ENCODE measurements around the gene DAB2IP.
"Not testable (repeated sequence)": the region's sequence is repeated elsewhere in the genome, so short reads cannot be mapped to it uniquely, and the experiment has no call there.

DAB2IP gene

DNA sequence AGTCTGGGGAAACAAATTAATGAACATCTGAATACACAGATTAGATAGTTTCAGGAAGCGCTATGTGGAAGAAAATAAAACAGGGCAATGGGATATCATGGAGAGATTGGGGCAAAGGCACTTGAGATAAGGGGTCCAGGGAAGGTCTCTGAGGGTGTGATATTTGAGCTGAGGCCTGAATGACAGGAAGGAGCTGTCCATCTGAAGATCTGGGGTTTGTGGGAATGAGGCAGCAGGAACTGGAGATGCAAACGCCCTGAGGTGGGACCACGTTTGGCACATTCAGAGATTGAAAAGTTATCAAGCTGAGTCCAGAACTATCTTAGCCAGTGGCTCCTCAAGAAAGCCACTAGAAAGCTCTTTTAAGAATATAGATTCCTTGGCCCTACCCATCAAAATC lies 8.7 kb upstream of the DAB2IP start:
- POLR2A ChIA-PET: no interaction called here
- no peak for TF ChIP-seq ZNF843 (tag by site-specific recombination; IDR thresholded peaks at IDR 0.05)
- TF ChIP-seq, protein P1, sequence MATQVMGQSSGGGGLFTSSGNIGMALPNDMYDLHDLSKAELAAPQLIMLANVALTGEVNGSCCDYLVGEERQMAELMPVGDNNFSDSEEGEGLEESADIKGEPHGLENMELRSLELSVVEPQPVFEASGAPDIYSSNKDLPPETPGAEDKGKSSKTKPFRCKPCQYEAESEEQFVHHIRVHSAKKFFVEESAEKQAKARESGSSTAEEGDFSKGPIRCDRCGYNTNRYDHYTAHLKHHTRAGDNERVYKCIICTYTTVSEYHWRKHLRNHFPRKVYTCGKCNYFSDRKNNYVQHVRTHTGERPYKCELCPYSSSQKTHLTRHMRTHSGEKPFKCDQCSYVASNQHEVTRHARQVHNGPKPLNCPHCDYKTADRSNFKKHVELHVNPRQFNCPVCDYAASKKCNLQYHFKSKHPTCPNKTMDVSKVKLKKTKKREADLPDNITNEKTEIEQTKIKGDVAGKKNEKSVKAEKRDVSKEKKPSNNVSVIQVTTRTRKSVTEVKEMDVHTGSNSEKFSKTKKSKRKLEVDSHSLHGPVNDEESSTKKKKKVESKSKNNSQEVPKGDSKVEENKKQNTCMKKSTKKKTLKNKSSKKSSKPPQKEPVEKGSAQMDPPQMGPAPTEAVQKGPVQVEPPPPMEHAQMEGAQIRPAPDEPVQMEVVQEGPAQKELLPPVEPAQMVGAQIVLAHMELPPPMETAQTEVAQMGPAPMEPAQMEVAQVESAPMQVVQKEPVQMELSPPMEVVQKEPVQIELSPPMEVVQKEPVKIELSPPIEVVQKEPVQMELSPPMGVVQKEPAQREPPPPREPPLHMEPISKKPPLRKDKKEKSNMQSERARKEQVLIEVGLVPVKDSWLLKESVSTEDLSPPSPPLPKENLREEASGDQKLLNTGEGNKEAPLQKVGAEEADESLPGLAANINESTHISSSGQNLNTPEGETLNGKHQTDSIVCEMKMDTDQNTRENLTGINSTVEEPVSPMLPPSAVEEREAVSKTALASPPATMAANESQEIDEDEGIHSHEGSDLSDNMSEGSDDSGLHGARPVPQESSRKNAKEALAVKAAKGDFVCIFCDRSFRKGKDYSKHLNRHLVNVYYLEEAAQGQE (tag by site-specific recombination; IDR thresholded peaks at IDR 0.05): peak; percentile 58
- TF ChIP-seq ZNF623 (tag by site-specific recombination; IDR thresholded peaks at IDR 0.05): peak; percentile 12; the same call in 1 of the 2 replicates
- TF ChIP-seq, protein P2, sequence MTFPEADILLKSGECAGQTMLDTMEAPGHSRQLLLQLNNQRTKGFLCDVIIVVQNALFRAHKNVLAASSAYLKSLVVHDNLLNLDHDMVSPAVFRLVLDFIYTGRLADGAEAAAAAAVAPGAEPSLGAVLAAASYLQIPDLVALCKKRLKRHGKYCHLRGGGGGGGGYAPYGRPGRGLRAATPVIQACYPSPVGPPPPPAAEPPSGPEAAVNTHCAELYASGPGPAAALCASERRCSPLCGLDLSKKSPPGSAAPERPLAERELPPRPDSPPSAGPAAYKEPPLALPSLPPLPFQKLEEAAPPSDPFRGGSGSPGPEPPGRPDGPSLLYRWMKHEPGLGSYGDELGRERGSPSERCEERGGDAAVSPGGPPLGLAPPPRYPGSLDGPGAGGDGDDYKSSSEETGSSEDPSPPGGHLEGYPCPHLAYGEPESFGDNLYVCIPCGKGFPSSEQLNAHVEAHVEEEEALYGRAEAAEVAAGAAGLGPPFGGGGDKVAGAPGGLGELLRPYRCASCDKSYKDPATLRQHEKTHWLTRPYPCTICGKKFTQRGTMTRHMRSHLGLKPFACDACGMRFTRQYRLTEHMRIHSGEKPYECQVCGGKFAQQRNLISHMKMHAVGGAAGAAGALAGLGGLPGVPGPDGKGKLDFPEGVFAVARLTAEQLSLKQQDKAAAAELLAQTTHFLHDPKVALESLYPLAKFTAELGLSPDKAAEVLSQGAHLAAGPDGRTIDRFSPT (tag by site-specific recombination; IDR thresholded peaks at IDR 0.05): no peak
- Histone ChIP-seq H3K27ac (ENCODE audit: extremely low read depth, low read depth, low read length) (no peak overlapping the region), H3K9me3 (ENCODE audit: control insufficient read depth, insufficient read depth, low read depth, low read length) (no peaks in the 10 kb centered on the region), H3K4me1 (ENCODE audit: control insufficient read depth, insufficient read depth, low read length) (no peaks in the 10 kb centered on the region), H3K36me3 (ENCODE audit: control insufficient read depth in 2 of 2, insufficient read depth in 1 of 2, low read length in 2 of 2) (no peaks in the 10 kb centered on the region), H3K4me3 (ENCODE audit: low read depth, low read length) (no peak overlapping the region)
- CTCF ChIA-PET: interaction anchor here (0.5 to 3.4 kb wide), 5 partner anchors 22 to 96 kb away, joined by 3 to 7 read pairs (median 4); no protein-coding TSS in a partner anchor

DNA sequence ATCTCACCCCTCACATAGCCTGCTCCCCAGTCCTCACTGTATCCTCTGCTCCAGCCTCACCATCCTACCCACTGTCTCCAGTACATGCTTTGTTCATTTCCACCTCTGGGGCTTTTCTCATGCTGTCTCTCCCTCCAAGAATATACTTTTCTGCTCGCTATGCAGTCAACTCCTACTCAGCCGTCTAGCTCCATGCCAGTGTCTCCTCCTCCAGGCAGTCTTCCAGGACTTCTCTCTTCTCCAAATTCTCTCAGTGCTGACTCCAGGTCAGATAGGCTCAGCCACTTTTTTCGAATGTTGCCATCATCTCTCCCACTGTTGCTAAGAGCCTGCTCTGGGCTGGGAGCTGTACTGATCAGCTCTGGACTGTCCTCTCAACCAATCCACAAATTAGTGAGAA lies 8.0 kb upstream of the DAB2IP start:
- Histone ChIP-seq H3K27ac (ENCODE audit: extremely low read depth, low read depth, low read length) (no peak overlapping the region), H3K36me3 (ENCODE audit: control insufficient read depth in 2 of 2, insufficient read depth in 1 of 2, low read length in 2 of 2) (no peaks in the 10 kb centered on the region), H3K4me3 (ENCODE audit: low read depth, low read length) (no peak overlapping the region), H3K4me1 (ENCODE audit: control insufficient read depth, insufficient read depth, low read length) (no peaks in the 10 kb centered on the region), H3K9me3 (ENCODE audit: control insufficient read depth, insufficient read depth, low read depth, low read length) (no peaks in the 10 kb centered on the region)
- POLR2A ChIA-PET: no interaction called here
- TF ChIP-seq ZFP3 (tag by site-specific recombination; IDR thresholded peaks at IDR 0.05; ENCODE audit: low read depth) (0 out of 2 replicates have a peak, but pooled peaks have one; percentile 44), KLF1 (tag by site-specific recombination; IDR thresholded peaks at IDR 0.05) (no peak), ZNF701 (tag by site-specific recombination; IDR thresholded peaks at IDR 0.05) (no peak)
- CTCF ChIA-PET: interaction anchor here (0.6 to 3.4 kb wide), 5 partner anchors 23 to 210 kb away, joined by 3 to 7 read pairs (median 4); no protein-coding TSS in a partner anchor

DNA sequence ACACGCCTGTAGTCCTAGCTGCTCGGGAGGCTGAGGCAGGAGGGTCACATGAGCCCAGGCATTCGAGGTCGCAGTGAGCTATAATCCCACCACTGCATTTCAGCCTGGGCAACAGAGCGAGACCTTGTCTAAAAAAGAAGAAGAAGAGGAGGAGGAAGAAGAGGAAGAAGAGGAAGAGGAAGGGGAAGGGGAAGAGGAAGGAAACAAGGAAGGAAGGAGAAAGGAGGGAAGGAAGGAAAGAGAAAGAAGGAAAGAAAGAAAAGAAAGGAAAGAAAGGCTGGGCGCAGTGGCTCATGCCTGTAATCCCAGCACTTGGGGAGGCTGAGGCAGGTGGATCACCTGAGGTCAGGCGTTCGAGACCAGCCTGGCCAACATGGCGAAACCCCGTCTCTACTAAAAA lies 7.4 kb upstream of the DAB2IP start:
- CTCF ChIA-PET: interaction anchor here (0.6 to 3.4 kb wide), 6 partner anchors 24 to 210 kb away, joined by 3 to 7 read pairs (median 4); no protein-coding TSS in a partner anchor
- TF ChIP-seq, protein P3, sequence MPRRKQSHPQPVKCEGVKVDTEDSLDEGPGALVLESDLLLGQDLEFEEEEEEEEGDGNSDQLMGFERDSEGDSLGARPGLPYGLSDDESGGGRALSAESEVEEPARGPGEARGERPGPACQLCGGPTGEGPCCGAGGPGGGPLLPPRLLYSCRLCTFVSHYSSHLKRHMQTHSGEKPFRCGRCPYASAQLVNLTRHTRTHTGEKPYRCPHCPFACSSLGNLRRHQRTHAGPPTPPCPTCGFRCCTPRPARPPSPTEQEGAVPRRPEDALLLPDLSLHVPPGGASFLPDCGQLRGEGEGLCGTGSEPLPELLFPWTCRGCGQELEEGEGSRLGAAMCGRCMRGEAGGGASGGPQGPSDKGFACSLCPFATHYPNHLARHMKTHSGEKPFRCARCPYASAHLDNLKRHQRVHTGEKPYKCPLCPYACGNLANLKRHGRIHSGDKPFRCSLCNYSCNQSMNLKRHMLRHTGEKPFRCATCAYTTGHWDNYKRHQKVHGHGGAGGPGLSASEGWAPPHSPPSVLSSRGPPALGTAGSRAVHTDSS (tag by site-specific recombination; IDR thresholded peaks at IDR 0.05): peak; percentile 86
- TF ChIP-seq ZNF366 (tag by site-specific recombination; conservative IDR thresholded peaks at IDR 0.05): peak; percentile 67
- POLR2A ChIA-PET: not testable (repeated sequence)

DNA sequence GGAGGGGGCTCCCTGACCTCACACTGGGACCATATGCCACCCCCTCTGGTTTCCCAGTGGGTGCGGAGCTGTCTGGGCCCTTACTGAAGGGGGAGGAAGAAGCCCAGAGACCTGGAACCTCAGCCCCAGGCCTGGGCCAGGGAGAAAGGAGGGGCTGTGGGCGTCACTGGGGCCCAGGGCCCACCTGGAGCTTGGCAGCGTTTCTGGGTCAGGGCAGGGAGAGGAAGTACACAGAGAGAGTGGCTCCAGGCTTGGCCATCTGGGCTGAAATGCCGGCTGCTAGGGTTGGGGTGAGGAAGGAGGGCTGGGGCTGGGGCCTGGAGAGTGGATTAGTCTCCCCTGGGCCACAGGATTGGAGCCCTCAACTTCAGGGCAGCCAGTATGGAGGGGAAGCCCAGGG lies 6.4 kb upstream of the DAB2IP start:
- Histone ChIP-seq H3K9me3 (ENCODE audit: control insufficient read depth, insufficient read depth, low read depth, low read length) (no peaks in the 10 kb centered on the region), H3K36me3 (ENCODE audit: control insufficient read depth in 2 of 2, insufficient read depth in 1 of 2, low read length in 2 of 2) (no peaks in the 10 kb centered on the region), H3K4me1 (ENCODE audit: control insufficient read depth, insufficient read depth, low read length) (peaks cover 4% of the 10 kb centered on the region; the same call in 1 of the 2 replicates), H3K27ac (ENCODE audit: extremely low read depth, low read depth, low read length) (no peak overlapping the region), H3K4me3 (ENCODE audit: low read depth, low read length) (no peak overlapping the region)
- peak; percentile 34; the same call in 1 of the 2 replicates for TF ChIP-seq ZBTB17 (tag by site-specific recombination; IDR thresholded peaks at IDR 0.05)
- TF ChIP-seq ZIC2 (tag by site-specific recombination; IDR thresholded peaks at IDR 0.05): peak; percentile 82
- peak; percentile 68 for TF ChIP-seq GLIS1 (tag by site-specific recombination; IDR thresholded peaks at IDR 0.05)
- no peak for TF ChIP-seq ZNF549 (tag by site-specific recombination; IDR thresholded peaks at IDR 0.05)
- no peak for TF ChIP-seq ZNF501 (tag by site-specific recombination; IDR thresholded peaks at IDR 0.05)
- ChIA-PET CTCF (interaction anchor here (0.6 to 3.4 kb wide), 4 partner anchors 25 to 707 kb away, joined by 3 to 7 read pairs (median 4); no protein-coding TSS in a partner anchor), POLR2A (no interaction called here)

More for the DNA sequence above, 7.4 kb upstream of the DAB2IP start:
- not testable (repeated sequence) for H3K4me3 ChIP-seq (ENCODE audit: low read depth, low read length); H3K36me3 ChIP-seq (ENCODE audit: control insufficient read depth in 2 of 2, insufficient read depth in 1 of 2, low read length in 2 of 2); H3K27ac ChIP-seq (ENCODE audit: extremely low read depth, low read depth, low read length); H3K4me1 ChIP-seq (ENCODE audit: control insufficient read depth, insufficient read depth, low read length); H3K9me3 ChIP-seq (ENCODE audit: control insufficient read depth, insufficient read depth, low read depth, low read length)
